Measurements from ENCODE around the gene FAM135A. TPM values are rescaled to one million over a fixed set of nuclear protein-coding genes. Genes with fewer than 3 reads are reported as not detected.

FAM135A gene
- 10 to 100 TPM; 11.5 to 11.9 TPM for total RNA-seq

- CTCF ChIA-PET = interaction anchor here (0.7 to 1.2 kb wide), 7 partner anchors 15 to 471 kb away, joined by 3 read pairs; no protein-coding TSS in a partner anchor
- peak within 1 kb of the TSS; percentile 99 for H3K4me3 Mint-ChIP-seq
- no peaks in the 10 kb centered on the region for H3K9me3 Mint-ChIP-seq
Observed at GRCh38 chr6:70413114-70413991, at the start of gene FAM135A. Gene FAM135A (plus strand): TSS chr6:70413508. CDS start chr6:70428343, 14,835 bp downstream.

DNA sequence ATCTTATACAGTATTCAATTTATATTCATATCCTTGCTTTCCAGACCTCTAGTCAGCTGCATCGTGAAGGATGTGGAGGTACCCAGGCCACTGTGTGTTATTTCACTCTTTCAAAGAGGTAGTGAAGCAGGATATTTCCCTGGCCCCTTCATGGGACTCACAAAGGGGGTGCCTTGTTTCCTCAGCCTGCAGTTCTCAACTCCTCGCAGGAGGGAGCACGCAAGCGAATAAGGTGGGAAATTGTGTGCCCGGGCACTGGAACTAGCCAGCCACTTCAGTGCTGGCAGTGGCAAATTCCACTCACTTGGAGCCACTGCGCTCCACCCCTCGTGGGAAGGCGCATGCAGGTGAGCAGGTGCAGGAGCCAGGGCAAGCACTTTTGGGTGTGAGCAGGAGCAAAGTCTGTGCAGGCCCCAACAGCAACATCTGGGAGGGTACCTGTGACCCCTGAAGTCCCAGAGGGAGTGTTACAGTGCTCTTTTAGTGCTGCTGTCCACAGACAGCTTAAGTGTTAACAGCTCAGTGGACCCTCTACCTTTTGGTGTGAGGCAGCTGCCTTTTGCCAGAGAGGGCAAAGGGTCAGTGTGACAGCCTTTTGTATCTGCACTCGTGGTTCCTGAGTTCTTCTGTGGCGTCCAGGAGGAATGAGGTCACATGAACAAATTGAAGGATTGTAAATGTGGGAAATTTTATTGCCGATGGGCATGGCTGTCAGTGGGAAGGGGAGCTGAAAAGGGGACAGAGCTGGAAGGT, 49.4 kb upstream of the FAM135A start:
- intact Hi-C loops (cut with micrococcal nuclease) = no loop called here
- no peak for DNase-seq
- Mint-ChIP-seq H3K36me3 (ENCODE audit: low read depth) (no peaks in the 10 kb centered on the region), H3K27ac (no peak overlapping the region), H3K27me3 (ENCODE audit: low read depth) (peaks cover 5% of the 10 kb centered on the region), H3K4me1 (ENCODE audit: low read depth) (no peaks in the 10 kb centered on the region), H3K4me3 (no peak overlapping the region), H3K9me3 (no peaks in the 10 kb centered on the region)
- CTCF ChIA-PET = interaction anchor here (1.3 to 2.6 kb wide), 4 partner anchors 8 to 143 kb away, joined by 3 to 10 read pairs (median 5); no protein-coding TSS in a partner anchor

More at GRCh38 chr6:70413114-70413991, at the start of gene FAM135A:
- Mint-ChIP-seq H3K4me1 (ENCODE audit: low read depth) (peaks cover 16% of the 10 kb centered on the region), H3K27ac (peak within 1 kb of the TSS; percentile 84), H3K36me3 (ENCODE audit: low read depth) (peaks cover 5% of the 10 kb centered on the region), H3K27me3 (ENCODE audit: low read depth) (no peaks in the 10 kb centered on the region)
- peak; percentile 99 for DNase-seq
- intact Hi-C loops (cut with micrococcal nuclease) = loop anchor here (1.0 to 2.0 kb wide), 5 partner anchors 43 to 875 kb away; partner anchors contain the start of genes LMBRD1, OGFRL1, SDHAF4 and SMAP1

- intact Hi-C loops (cut with micrococcal nuclease) = loop anchor here (1.0 to 2.0 kb wide), 4 partner anchors 59 to 643 kb away; partner anchors contain the start of gene B3GAT2
- Mint-ChIP-seq H3K27ac (no peak overlapping the region), H3K9me3 (no peaks in the 10 kb centered on the region), H3K36me3 (ENCODE audit: low read depth) (no peaks in the 10 kb centered on the region), H3K4me1 (ENCODE audit: low read depth) (no peaks in the 10 kb centered on the region), H3K4me3 (no peak overlapping the region), H3K27me3 (ENCODE audit: low read depth) (peaks cover 9% of the 10 kb centered on the region)
- DNase-seq = peak; percentile 76
- CTCF ChIA-PET = interaction anchor here (0.6 to 6.4 kb wide), 36 partner anchors 11 to 643 kb away, joined by 3 to 100 read pairs (median 3); no protein-coding TSS in a partner anchor
Observed at GRCh38 chr6:70369332-70369950, 43.9 kb upstream of the FAM135A start.

- Mint-ChIP-seq H3K4me1 (ENCODE audit: low read depth) (no peaks in the 10 kb centered on the region), H3K9me3 (no peaks in the 10 kb centered on the region), H3K27me3 (ENCODE audit: low read depth) (peaks cover 15% of the 10 kb centered on the region), H3K36me3 (ENCODE audit: low read depth) (no peaks in the 10 kb centered on the region), H3K4me3 (no peak overlapping the region), H3K27ac (no peak overlapping the region)
- CTCF ChIA-PET = interaction anchor here (0.6 to 6.4 kb wide), 19 partner anchors 10 to 520 kb away, joined by 3 to 100 read pairs (median 3); no protein-coding TSS in a partner anchor
- DNase-seq = no peak
- intact Hi-C loops (cut with micrococcal nuclease) = loop anchor here (2.0 to 5.0 kb wide), 2 partner anchors 42 to 512 kb away; partner anchors contain the start of gene FAM135A
Observed at GRCh38 chr6:70370496-70370895, 42.8 kb upstream of the FAM135A start.

DNA sequence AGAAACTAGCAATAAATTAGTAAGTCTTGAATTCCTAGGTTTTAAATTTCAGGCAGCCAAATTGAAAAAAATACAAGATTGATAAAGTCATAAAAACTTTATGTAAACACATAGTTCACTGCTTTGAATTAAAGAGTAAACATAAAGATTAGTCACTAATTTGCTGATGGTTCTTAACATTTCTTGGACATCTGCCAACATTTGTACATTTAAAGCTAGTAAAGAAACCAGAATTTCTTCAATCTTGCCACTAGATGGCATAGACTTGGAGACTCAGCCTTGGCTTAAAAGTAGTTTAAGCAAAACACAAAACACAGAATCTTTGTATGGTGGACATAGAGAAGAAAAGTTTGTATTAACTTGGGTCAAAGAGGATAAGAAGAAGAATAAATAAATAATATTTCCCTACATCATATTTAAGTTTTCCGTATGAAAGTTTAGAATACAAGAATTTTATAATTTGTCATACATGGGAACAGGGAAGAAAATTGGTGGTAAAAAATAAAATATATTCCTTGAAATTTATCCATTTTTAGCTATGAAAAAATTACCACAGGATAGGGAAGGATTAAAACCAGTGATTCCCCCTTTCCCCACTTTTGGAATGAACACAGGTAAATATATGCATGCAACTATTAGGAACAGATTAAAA, 41.7 kb upstream of the FAM135A start:
- intact Hi-C loops (cut with micrococcal nuclease) = loop anchor here (1.0 to 5.0 kb wide), 3 partner anchors 41 to 511 kb away; partner anchors contain the start of gene FAM135A
- CTCF ChIA-PET = interaction anchor here (0.5 to 6.4 kb wide), 12 partner anchors 8 to 432 kb away, joined by 3 to 100 read pairs (median 4); no protein-coding TSS in a partner anchor
- Mint-ChIP-seq H3K36me3 (ENCODE audit: low read depth) (no peaks in the 10 kb centered on the region), H3K27ac (no peak overlapping the region), H3K4me3 (no peak overlapping the region), H3K27me3 (ENCODE audit: low read depth) (peaks cover 21% of the 10 kb centered on the region), H3K9me3 (no peaks in the 10 kb centered on the region), H3K4me1 (ENCODE audit: low read depth) (no peaks in the 10 kb centered on the region)
- no peak for DNase-seq

DNA sequence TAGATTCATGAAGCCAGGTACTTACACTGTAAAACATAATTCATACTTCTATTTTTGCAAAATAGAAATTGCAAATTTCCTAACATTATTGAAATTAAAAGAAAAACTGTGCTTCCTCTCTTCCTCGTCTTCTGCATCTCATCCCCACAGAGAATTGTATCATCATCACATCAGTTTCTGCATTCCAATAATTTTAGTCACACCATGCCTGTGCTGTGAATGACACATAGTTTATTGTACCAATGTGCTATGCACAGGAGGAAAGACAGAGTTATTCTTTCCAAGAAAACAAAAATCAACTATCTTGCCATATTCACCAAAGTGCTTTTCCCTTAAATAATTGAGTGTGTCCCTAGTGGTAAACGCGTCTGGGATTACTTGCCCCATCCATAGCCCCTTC, 38.1 kb upstream of the FAM135A start:
- no peak overlapping the region for H3K27ac Mint-ChIP-seq
- intact Hi-C loops (cut with micrococcal nuclease) = no loop called here
- DNase-seq = no peak
- no peaks in the 10 kb centered on the region for H3K36me3 Mint-ChIP-seq (ENCODE audit: low read depth)
- H3K27me3 Mint-ChIP-seq (ENCODE audit: low read depth) = peaks cover 23% of the 10 kb centered on the region
- no peaks in the 10 kb centered on the region for H3K9me3 Mint-ChIP-seq
- CTCF ChIA-PET = interaction anchor here (0.6 to 1.6 kb wide), 3 partner anchors 155 to 1709 kb away, joined by 3 read pairs; no protein-coding TSS in a partner anchor
- no peaks in the 10 kb centered on the region for H3K4me1 Mint-ChIP-seq (ENCODE audit: low read depth)
- H3K4me3 Mint-ChIP-seq = no peak overlapping the region

- no peak for DNase-seq
- H3K9me3 Mint-ChIP-seq = no peaks in the 10 kb centered on the region
- no peak overlapping the region for H3K4me3 Mint-ChIP-seq
- H3K27me3 Mint-ChIP-seq (ENCODE audit: low read depth) = peaks cover 23% of the 10 kb centered on the region
- intact Hi-C loops (cut with micrococcal nuclease) = no loop called here
- H3K36me3 Mint-ChIP-seq (ENCODE audit: low read depth) = no peaks in the 10 kb centered on the region
- CTCF ChIA-PET = interaction anchor here (1.6 kb wide), 1 partner anchor 66 kb away, joined by 4 read pairs; no protein-coding TSS in a partner anchor
- no peaks in the 10 kb centered on the region for H3K4me1 Mint-ChIP-seq (ENCODE audit: low read depth)
- H3K27ac Mint-ChIP-seq = no peak overlapping the region
Observed at GRCh38 chr6:70375882-70376281, 37.4 kb upstream of the FAM135A start.

DNA sequence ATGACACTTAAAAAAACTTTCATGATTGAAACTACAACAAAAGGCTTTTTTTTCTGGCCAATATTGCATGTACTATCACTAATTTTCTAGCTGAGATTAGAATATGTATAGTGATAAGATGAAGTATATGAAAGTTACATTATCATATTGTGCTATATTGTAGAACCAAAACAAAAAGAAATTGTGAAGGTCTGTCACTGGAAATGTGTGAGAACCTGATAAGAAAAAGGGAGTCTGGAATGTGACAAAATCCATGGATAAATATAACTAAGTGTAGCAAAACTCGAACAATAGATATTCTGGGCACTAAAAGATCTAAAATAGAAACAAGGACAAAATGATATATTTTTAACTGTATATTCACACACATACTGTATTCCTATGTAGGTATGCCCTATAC, 36.7 kb upstream of the FAM135A start:
- no peak for DNase-seq
- no peak overlapping the region for H3K4me3 Mint-ChIP-seq
- no peaks in the 10 kb centered on the region for H3K4me1 Mint-ChIP-seq (ENCODE audit: low read depth)
- H3K27ac Mint-ChIP-seq = no peak overlapping the region
- no peaks in the 10 kb centered on the region for H3K36me3 Mint-ChIP-seq (ENCODE audit: low read depth)
- CTCF ChIA-PET = interaction anchor here (0.7 to 1.6 kb wide), 4 partner anchors 10 to 95 kb away, joined by 3 to 4 read pairs (median 3); no protein-coding TSS in a partner anchor
- H3K9me3 Mint-ChIP-seq = no peaks in the 10 kb centered on the region
- H3K27me3 Mint-ChIP-seq (ENCODE audit: low read depth) = peaks cover 23% of the 10 kb centered on the region
- intact Hi-C loops (cut with micrococcal nuclease) = no loop called here

DNA sequence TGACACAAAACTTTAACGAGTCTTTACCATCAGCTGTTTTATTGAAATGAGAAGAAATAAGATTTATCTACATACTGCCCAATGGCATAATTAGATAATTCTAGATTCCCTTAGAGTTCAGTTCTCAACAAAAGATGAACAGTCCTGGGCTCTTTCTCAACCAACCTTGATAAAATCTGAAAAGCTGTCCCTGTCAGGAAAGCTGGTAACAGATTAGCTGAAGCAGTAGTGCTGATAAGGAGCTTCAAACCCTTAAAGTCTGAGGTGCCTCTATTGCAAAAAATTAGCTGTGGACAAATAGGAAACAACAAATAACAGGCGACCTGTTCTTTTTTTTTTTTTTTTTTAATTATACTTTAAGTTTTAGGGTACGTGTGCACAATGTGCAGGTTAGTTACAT, 35.9 kb upstream of the FAM135A start:
- Mint-ChIP-seq H3K4me1 (ENCODE audit: low read depth) (no peaks in the 10 kb centered on the region), H3K27me3 (ENCODE audit: low read depth) (peaks cover 22% of the 10 kb centered on the region), H3K36me3 (ENCODE audit: low read depth) (no peaks in the 10 kb centered on the region), H3K27ac (no peak overlapping the region), H3K9me3 (no peaks in the 10 kb centered on the region), H3K4me3 (no peak overlapping the region)
- intact Hi-C loops (cut with micrococcal nuclease) = no loop called here
- CTCF ChIA-PET = interaction anchor here (0.6 to 1.6 kb wide), 3 partner anchors 67 to 94 kb away, joined by 3 to 4 read pairs (median 4); no protein-coding TSS in a partner anchor
- DNase-seq = no peak

- intact Hi-C loops (cut with micrococcal nuclease) = no loop called here
- H3K4me1 Mint-ChIP-seq (ENCODE audit: low read depth) = no peaks in the 10 kb centered on the region
- CTCF ChIA-PET = interaction anchor here (0.5 to 3.2 kb wide), 2 partner anchors 9 to 114 kb away, joined by 3 to 20 read pairs; no protein-coding TSS in a partner anchor
- H3K27me3 Mint-ChIP-seq (ENCODE audit: low read depth) = peaks cover 17% of the 10 kb centered on the region
- H3K36me3 Mint-ChIP-seq (ENCODE audit: low read depth) = no peaks in the 10 kb centered on the region
- no peak overlapping the region for H3K4me3 Mint-ChIP-seq
- H3K9me3 Mint-ChIP-seq = no peaks in the 10 kb centered on the region
- H3K27ac Mint-ChIP-seq = no peak overlapping the region
- DNase-seq = no peak
Observed at GRCh38 chr6:70379473-70380013, 33.8 kb upstream of the FAM135A start.

- no peak for DNase-seq
- Mint-ChIP-seq H3K4me1 (ENCODE audit: low read depth) (no peaks in the 10 kb centered on the region), H3K36me3 (ENCODE audit: low read depth) (no peaks in the 10 kb centered on the region), H3K27ac (no peak overlapping the region), H3K9me3 (no peaks in the 10 kb centered on the region), H3K27me3 (ENCODE audit: low read depth) (peaks cover 12% of the 10 kb centered on the region), H3K4me3 (no peak overlapping the region)
- intact Hi-C loops (cut with micrococcal nuclease) = no loop called here
- CTCF ChIA-PET = interaction anchor here (3.2 kb wide), 1 partner anchor 10 kb away, joined by 20 read pairs; no protein-coding TSS in a partner anchor
Observed at GRCh38 chr6:70380252-70380651, 33.1 kb upstream of the FAM135A start.
